Measurements from ENCODE around the gene GSG1L.

DNA sequence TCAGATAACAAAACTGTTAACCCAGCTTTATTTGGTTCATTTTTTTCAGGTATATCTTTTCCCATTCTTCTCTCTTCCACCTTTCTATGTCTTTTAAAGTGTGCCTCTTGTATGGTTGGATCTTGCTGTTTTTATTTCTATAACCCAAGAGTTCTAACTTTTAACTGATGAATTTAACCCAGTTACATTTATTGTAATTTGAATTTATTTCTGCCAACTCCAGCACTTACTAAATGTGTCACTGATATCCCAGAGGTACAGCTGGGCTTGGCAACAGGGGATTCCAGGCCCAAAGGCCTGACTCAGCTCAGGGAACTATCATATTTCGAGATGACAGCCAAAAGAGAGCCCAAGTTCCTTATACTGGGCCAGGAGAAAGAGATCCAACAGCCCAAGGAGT is 200.1 kb downstream of the GSG1L start:
- TF ChIP-seq, protein P1, sequence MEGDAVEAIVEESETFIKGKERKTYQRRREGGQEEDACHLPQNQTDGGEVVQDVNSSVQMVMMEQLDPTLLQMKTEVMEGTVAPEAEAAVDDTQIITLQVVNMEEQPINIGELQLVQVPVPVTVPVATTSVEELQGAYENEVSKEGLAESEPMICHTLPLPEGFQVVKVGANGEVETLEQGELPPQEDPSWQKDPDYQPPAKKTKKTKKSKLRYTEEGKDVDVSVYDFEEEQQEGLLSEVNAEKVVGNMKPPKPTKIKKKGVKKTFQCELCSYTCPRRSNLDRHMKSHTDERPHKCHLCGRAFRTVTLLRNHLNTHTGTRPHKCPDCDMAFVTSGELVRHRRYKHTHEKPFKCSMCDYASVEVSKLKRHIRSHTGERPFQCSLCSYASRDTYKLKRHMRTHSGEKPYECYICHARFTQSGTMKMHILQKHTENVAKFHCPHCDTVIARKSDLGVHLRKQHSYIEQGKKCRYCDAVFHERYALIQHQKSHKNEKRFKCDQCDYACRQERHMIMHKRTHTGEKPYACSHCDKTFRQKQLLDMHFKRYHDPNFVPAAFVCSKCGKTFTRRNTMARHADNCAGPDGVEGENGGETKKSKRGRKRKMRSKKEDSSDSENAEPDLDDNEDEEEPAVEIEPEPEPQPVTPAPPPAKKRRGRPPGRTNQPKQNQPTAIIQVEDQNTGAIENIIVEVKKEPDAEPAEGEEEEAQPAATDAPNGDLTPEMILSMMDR (IDR thresholded peaks at IDR 0.05; ENCODE audit: insufficient read depth, low read length, poor library complexity, severe bottlenecking), result no peak
- TF ChIP-seq EZH2phosphoT487 (conservative IDR thresholded peaks at IDR 0.05; ENCODE audit: low read length), result no peak
